GM18870 (cell line): ENCODE data around the gene HS3ST5.
"Not testable (repeated sequence)": the region's sequence is repeated elsewhere in the genome, so short reads cannot be mapped to it uniquely, and the experiment has no call there.

ENCODE experiments used
- ATAC-seq: cut with Tn5 transposase; IDR thresholded peaks from one replicate; pipeline ENCODE4 v1.9.1; 2021; ENCODE audit warnings: moderate library complexity; ENCODE audit not compliant: unreplicated experiment

HS3ST5 gene

DNA sequence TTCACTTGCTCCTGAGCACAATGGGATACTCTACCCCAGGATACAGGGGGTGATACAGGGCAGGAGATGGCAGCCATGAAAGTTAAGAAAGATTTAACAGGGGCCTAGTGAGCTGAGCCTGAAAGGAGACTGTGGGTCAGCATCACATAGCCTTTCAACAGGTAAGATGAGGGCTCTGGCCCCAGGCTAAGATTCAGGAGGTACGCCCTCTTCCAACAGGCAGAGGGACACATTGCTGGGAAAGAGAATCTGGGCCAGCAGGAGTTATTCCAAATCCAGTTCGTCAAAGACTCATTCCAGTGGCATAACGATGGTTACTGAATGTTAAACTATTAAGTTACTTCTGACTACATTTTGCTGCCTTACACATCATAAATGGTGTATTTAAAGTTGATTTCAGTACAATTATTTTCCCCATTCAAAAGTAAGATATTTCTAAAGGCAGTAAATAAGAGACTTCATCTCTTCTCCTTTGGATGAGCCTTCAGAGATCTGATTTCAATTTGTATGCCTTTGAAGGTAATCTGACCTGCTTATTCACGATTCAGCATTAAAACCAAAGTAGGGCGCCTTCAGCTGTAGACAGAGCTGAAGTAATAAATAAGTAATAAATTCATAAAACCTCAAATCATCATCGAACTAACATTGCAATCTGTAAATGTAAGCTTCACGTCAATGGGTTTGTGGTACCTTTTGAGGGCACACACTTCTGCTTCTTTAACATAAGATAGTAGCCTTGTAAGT lies 62.4 kb downstream of the HS3ST5 start:
- no peak for ATAC-seq

DNA sequence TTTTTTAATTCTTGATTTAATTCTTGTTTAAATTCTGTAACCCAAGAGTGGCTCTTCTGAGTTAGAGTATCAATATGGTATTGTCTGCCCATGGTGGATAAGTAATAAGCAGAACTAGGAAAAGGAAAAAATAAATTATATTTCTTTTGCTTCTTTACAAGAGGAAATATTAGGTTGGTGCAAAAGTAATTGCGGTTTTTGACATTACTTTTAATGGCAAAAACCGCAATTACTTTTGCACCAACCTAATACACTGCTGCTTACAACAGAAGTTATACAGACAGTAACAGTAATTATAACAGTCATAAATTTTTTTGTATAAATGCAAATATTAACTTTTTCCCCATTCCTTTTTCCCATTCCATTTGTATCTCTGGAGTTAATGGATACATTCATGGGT lies 65.6 kb downstream of the HS3ST5 start:
- ATAC-seq, result no peak

DNA sequence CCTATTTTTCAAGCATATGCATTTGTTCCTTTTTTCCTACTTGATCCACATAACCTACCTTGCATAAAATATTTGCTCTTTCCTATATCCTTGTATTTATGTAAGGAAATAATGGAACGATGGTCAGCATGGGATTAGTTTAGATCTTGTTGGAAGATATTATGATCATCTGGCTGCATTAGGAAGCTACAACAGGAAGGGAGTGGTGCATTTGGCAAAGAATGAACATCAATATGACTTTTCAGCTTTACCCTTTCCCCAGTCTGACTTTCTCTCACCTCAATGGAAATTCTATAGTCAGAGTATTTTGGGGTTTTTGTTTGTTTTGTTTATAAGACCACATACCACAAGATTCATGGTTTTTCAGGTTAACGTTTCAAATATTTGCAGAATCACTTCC lies 66.0 kb downstream of the HS3ST5 start:
- no peak for ATAC-seq

DNA sequence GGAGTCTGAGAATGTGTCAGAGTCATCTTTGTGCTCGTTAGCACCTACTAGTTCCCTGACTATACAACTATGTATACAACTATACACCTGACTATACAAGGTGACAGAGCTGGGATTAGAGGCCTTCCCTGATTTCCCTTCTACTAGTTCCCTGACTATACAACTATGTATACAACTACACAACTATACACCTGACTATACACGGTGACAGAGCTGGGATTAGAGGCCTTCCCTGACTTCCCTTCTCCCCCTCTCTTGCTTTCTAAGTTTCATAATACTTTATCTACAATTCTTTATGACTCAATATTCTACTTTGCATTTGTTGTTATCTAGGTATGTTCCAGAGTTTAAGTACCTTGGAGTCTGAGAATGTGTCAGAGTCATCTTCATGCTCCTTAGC lies 68.0 kb downstream of the HS3ST5 start:
- ATAC-seq, result no peak

- no peak for ATAC-seq
Measured at GRCh38 chr6:114272582-114272981, 70.2 kb downstream of the HS3ST5 start.

GRCh38 chr6:114271405-114271804 lies 71.4 kb downstream of the HS3ST5 start:
- no peak for ATAC-seq

DNA sequence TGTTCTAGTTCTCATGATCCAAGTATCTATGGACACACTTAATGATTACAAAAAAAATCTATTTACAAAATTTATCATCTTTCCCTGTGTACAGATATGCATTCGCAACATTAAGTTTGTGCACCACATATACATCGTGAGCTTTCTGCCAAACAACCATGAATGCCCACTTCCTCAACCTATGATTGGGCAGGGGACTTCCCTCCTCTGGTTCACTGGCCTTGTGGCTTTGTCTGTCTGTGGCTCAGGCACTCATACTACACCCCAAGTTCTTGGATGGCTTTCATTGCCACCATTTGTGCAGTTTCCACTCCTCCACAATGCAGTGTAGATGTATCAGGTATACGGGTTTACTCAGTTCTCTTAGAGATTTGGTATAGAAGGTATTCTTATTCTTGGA lies 74.9 kb downstream of the HS3ST5 start:
- no peak for ATAC-seq

- ATAC-seq, result no peak
Measured at GRCh38 chr6:114260810-114261209, 82.0 kb downstream of the HS3ST5 start.

GRCh38 chr6:114258376-114258775 lies 84.4 kb downstream of the HS3ST5 start:
- no peak for ATAC-seq

DNA sequence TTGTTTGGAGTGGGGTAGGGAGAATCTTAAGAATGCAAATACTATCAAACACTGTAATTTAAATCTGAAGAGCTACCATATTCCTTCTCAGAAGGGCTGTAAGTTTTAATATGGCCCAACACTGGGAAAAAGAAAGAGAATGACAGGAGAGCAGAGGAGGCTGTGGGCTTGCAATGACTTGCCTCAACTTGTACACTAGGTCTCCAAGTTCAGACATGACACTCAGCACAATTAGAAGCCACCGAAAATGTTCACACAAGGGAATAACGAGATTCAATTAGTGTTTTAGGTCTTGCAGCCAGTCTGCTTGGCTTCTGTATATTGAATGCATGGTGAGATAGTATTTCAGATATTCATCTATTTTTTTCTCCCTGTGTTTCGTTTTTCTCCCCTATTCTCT lies 89.4 kb downstream of the HS3ST5 start:
- no peak for ATAC-seq

DNA sequence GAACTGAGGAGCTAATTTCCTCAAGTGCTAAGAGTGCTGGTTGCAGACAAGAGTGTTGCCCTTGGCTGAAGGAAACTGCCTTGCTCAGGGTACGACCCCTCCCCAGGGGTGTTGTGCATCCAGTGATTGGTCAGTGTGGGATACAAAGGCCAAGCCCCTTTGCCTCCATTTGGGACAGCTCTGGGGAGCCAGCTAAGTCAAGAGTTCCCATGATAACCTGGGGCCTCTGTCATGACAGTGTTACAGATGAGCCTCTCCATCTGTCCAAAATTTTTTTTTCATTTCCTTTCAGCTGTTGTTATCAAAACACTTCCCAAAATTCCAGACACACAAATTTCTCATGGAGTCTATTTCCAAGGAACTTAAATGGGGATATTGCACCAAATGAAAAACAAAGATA lies 93.3 kb downstream of the HS3ST5 start:
- no peak for ATAC-seq

DNA sequence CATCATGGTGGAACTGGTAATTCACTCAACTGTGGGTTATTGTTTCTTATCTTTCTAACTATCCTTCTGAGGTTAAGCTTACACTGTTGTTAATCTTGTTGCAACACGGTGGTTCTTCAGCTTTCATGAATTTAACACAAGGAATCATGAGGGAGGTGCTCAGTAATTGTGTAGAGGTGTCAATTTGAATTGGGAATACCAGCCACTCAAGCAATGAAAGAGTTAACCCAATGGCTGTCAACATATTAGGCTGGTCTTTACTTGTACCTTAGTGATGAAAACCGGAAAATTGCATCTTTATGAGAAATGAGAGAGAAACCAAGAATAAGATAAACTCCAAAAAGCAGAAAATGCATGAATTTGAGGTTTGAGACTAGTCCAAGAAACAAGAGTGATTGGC lies 95.7 kb downstream of the HS3ST5 start:
- ATAC-seq, result no peak

DNA sequence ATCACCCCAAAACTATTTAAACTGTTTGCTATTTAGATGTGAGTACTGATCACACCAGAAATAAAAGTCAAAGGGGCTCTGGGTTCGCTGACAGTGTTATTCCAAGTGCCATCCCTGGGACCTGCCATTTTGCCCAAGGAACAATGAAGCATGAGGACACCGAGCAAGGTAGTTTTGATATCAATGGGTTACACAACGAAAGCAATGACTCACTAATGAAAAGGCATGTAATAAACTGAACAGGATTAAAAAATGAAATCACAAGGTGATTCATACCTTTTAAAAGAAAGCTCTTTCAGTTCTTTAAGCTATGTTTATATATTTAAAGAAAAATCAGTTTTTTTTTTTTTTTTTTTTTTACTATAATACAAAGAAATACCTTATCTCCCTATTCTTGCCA lies 102.0 kb downstream of the HS3ST5 start:
- no peak for ATAC-seq

GRCh38 chr6:114228675-114229074 lies 114.1 kb downstream of the HS3ST5 start:
- ATAC-seq, result no peak

GRCh38 chr6:114227944-114228468 lies 114.8 kb downstream of the HS3ST5 start:
- ATAC-seq, result no peak

- ATAC-seq, result no peak
Measured at GRCh38 chr6:114220241-114220640, 122.6 kb downstream of the HS3ST5 start.

GRCh38 chr6:114218437-114219340 lies 124.1 kb downstream of the HS3ST5 start:
- ATAC-seq, result no peak

- ATAC-seq, result not testable (repeated sequence)
Measured at GRCh38 chr6:114217996-114218395, 124.8 kb downstream of the HS3ST5 start.

DNA sequence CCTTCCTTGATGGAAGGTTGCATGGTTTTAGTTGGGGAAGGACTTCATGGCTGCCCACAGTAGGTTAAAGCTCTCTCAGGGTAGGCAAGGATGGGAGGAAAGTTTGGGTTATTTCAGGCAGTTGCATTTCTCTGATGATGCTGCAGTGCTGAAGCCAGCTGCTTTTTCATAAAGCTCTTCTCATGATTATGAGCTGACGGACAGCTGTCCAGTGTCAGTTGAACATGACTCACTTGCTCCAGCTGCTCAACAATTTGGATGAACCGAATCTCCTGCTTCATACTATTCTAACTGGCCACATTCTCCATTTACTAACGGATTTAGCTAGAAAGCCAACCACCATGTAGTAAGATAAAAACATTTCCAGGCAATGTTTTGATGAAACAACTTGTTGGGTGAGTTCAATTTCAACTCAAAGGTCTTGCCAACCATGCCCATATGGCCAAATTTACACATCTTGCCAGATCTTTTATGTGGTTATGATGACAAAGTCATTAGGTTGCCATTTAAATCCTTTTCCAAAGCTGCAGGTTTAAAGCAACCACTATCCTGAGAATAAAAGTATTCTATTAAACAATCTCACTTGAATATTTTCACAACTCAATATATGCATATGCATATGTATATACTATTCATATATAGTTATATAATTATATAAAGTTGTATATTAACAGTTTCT lies 125.9 kb downstream of the HS3ST5 start:
- ATAC-seq, result no peak

GRCh38 chr6:114210467-114210866 lies 132.4 kb downstream of the HS3ST5 start:
- ATAC-seq, result no peak

DNA sequence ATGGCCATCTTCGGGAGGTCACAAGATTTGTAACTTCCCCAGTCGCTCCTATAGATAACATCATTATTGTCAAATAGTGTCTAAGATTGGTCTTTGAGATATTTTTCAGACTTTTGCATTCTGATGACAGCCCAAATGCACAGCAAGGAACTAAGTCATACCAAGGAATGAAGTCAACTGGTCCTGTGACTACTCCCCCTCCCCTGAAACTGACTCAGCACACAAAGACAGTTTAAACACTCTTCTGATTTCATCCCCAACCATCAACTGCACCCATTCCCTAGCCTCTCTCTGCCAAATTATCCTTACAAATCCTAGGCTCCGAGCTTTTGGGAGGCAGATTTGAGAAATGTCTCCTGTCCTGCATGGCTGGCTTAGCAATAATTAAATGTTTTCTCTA lies 139.4 kb downstream of the HS3ST5 start:
- ATAC-seq, result no peak
